Activated T-cell treated with anti-CD3 and anti-CD28 coated beads for 4 hours (primary cell): ENCODE data around the gene OBSL1.
A peak's percentile ranks its signal among the peaks of the same experiment; 100 is the strongest.

ENCODE experiments used
- DNase-seq: peaks from one replicate; pipeline ENCODE4 v3.0.0-alpha.2; 2020

The OBSL1 gene

GRCh38 chr2:219545943-219546352 is 25.4 kb downstream of the OBSL1 start:
- no peak for DNase-seq

GRCh38 chr2:219545295-219545942 is 25.9 kb downstream of the OBSL1 start:
- no peak for DNase-seq

DNA sequence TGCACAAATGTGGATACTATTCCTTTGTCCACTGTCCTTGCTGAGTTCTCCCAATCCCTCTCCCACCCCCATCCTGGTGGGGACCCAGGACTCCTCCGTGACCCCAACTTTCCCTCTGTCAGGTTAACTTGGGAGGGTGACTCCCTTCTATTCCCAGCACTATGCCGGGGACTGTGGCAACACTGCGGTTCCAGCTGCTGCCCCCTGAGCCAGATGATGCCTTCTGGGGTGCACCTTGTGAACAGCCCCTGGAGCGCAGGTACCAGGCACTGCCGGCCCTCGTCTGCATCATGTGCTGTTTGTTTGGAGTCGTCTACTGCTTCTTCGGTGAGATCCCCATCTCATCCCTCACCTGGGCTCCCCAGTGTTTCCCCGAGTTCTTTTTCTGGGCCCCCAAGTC is 26.8 kb downstream of the OBSL1 start:
- DNase-seq = no peak

GRCh38 chr2:219543596-219544358 is 27.6 kb downstream of the OBSL1 start, which contains the start of the genes CHPF and TMEM198:
CHPF (minus strand) TSS chr2:219543809; CDS start chr2:219543538, 271 bp downstream.
TMEM198 (plus strand) TSS chr2:219544028; CDS start chr2:219544728, 700 bp downstream.
- DNase-seq = peak; percentile 82

DNA sequence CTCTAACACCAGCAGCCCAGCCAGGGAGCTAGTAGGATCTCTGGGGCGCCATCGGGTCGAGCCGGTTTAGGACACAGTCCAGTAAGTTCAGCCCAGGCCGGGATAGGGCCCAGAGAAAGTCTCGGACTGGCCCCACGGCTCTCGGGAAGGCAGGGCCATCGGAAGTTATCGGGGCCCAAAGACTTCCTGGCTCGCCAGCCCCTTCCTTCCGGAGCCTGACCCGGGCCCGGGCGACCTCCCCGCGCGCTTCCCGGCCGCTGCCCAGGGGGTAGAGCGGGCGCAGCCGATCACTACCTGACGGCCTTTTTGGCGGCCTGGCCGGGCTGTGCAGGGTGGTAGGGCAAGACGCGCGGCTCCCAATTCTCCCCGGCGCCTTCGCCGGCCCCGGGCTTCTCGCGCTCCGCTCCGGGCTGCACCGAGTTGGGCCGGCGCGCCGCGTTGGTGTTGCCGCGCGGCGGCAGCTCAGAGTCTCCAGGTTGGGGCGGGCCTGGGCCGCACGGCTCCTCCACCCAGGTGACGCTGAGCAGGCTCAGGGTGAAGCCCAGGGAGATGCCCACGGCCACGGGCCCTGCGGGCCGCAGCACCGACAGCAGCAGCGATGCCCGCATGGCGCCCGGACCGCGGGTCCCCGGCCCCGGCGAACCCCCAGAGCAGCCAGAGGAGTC is 28.3 kb downstream of the OBSL1 start:
- no peak for DNase-seq

DNA sequence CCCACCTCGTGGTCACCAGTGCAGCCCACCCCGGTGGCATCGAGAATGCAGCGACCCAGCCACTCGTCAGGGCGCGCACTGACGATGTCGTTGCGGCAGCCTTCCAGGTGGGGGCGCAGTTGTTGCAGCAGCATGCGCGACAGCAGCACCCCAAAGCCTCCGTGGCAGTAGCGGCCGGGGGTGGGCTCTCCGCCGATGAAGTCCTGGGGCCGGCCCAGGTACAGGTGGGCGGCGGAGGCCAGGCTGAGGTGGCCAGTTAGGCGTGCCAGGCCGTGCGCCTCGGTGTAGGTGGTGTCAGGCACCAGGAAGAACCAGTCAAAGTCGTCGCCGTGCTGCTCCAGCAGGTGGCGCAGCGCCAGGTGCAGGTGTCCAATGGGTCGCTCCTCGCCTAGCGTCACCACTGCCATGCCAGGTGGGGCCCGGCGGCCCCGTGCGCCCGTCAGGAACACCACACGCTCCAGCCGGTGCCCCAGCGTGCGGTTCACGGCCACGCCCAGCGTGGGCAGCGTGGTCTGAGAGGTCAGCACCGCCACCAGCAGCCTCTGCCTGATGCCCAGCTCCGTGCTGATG is 29.6 kb downstream of the OBSL1 start:
- DNase-seq = peak; percentile 82

DNA sequence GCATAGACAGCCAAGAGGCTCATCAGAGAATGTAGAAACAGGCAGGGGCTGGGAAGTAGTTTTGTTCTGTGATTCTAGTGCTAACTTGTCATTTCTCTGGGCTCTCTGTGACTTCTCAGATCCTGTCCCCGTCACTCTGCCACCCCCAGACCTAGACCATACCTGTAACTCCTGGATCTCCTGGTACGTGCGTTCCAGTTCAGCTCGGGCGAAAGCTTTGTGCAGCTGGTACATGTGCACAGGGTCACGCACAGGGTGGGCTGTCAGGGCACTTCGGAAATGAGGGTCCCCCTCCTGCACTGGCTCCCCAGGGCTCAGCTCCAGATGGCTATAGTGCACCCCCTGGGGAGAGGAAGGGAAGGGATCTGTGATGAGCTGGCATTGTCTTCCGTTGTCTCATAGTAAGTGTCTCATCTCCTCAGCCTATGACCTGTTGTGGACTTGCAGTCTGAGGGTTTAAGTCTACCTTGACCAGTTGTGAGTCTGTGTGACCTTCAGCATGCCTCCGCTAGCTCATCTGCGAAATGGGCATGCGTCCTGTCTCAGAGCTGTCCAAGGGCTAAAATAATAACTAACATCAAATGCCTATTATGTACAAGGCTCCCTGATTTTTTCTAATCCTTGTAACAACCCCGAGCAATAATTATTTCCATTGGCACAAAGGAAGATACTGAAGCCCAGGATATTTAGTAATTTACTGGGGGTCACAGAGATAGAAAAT is 30.4 kb downstream of the OBSL1 start:
- DNase-seq = no peak

DNA sequence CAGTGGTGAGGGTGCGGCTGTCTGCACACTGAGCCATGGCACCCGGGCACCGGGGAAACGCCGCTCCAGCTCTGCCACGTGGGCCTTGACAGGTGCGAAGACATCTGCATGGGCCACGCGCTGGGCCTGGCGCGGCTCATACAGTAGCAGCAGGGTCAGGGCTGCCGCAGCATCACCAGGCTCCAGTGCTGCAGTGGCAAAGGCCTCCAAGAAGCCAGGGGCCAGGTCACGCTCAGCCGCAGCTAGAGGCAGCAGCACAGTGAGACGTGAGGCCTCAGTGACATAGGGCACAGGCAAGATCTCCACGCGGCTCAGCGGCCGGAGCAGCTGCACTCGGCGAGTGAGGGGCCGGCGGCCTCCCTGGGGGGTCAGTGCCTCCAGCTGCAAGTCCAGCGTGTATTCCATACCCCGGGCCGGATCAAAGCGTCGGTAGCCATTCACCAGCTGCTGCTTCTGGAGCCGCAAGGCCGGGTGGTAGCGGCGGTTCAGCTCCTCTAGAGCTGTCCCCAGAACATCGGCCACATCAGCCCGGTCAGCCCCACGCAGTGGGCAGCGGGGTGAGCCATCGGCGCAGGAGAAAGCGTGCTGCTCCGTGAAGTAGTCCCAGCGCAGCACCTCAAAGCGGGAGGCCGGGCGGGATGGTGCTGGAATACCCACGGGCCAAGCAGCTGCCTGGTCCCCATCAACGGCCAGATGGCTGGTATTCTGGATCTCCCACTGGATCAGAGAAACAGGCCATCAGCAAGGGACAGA is 31.2 kb downstream of the OBSL1 start:
- no peak for DNase-seq

DNA sequence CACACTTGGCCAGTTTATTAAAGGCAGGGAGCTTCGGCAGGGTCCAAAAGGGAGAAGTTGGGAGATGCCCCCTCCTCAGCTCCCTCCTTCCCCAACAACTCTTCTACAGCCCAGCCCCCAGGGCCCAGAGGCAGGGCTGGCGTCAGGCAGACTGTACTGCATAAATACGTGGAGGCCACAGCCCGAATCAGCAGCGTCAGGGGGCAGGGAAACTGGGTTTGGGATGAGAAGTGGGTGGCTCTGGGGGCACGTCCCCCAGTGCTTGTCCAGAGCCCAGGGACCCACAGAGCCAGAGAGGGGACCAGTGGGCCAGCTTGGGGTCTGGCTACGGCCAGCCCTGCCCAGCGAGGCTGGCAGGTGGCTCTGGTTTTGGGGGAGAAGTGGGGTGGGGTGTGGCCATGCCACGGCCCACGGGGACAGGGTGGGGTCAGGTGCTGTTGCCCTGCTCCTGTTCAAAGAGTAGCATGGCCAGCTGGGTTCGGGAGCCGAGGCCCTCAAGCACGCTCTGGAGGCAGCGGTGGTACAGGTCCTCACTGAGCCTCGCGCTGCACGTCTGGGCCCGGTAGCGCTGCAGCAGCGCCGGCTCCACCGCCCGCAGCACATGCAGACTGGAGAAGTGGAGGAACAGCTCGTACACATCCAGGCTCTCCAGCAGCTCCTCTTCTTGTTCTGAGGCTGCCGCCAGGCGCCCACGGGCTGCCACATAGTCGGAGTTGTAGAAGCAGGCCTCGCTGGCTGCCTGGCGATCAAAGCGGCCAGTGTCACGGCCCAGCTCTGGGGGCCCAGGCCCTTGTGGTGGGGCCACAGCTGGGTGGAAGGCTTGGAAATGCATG is 32.2 kb downstream of the OBSL1 start:
- no peak for DNase-seq

DNA sequence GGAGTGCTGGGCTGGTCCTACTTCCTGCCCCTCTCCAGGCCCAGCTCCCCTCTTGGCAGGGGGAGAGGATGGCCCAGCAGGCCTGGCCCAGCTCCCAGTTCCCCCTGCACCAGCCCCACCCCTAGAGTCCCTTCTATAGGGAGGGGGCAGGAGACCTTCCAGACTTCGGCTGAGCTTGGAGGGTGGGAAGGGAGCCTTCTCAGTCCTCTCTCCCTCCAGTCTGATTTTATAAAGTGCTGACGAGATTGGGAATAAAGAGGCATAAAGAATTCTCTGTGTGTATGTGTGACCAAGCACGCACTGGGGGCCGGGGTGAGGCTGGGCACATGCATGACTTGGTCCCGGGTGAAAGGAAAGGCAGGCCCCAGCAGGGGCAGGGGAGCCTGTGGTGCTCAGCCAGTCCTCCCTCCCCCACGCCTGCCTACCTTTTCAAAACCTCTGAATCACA is 32.8 kb downstream of the OBSL1 start:
- DNase-seq = no peak

DNA sequence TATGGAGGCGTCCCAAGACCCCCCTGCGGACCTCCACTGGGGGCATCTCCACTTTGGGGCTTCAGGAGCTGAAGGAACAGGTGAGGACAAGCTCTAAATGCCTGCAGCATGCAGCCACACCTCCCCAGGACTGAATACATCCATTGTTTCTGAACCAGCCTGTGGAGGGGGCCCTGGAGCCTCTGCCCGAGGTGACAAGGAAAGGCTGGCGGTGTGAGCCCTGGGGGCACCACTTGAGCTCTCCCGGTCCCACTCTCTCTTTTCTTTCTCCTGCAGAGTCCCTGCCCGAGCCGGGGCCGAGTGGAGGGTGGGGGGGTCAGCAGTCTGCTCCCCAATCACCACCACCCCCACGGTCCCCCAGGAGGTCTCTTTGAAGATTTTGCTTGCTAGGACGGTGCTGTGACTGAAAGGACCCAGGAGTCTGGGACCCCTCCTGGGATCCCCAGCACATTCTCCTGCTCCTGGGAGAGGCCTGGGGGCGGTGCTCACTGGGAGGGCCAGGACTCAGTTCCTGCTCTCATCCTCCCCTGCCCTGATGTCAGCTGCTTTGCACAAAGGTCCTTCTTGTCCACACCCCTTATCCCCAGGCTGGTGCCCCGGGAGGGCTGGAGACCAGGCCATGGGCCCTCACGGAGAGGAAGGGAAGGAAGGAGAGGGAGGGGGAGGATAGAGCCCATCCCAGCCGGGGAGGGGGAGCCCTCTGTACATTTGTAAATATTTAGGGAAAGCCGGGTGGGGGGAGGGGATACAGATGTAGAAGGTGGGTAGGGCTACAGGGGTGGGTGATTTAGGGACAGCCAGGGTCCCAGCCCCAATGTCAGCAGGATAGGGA is 33.5 kb downstream of the OBSL1 start:
- no peak for DNase-seq

- no peak for DNase-seq
Observed at GRCh38 chr2:219536967-219537366, 34.4 kb downstream of the OBSL1 start.

DNA sequence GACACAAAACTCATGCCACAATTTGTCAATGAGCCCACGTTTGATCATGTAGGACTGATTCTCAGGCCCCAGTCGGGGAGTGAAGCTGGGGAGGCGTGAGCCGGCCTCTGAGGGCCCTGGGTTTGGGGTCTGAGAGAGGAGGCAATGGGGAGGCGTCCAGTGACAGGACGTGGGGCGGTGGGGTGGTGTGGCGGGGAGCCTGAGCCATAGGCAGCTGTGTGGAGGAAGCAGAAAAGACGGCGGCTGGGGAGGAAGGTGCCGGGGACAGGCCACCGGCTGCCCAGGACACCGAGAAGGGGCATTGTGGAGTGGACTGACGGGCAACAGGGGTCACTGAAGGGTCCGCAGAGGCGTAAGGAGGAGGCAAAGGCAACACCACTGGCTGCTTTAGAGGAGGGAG is 34.9 kb downstream of the OBSL1 start:
- no peak for DNase-seq

GRCh38 chr2:219533930-219534661 is 37.2 kb downstream of the OBSL1 start:
- DNase-seq = no peak

GRCh38 chr2:219532378-219532649 is 39.0 kb downstream of the OBSL1 start:
- no peak for DNase-seq

GRCh38 chr2:219531639-219532377 is 39.5 kb downstream of the OBSL1 start:
- DNase-seq = no peak

- peak; percentile 80 for DNase-seq
Observed at GRCh38 chr2:219530048-219530963, 41.0 kb downstream of the OBSL1 start.

DNA sequence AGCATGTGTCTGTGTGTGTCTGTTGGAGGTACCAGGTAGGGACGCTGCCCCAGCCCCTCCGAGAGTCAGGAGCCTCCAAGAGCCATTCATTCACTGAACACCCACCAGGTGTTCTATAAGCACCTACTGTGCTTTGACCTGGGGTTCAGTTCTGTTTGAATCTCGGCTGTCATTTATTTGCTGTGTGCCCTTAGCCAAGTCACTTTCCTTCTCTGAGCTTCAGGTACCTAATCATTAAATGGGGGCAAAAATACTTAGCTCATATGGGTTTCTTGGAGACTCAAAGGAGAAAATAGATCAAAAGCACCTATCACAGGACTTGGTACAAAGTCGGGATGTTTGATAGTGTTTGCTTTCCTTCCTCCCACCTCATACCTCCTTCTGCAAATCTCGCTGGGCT is 43.9 kb downstream of the OBSL1 start:
- no peak for DNase-seq
